Measurements from ENCODE around the gene DSE.

Gene DSE

GRCh38 chr6:116326181-116326671 lies 44.5 kb upstream of the DSE start:
- Histone ChIP-seq H3K27me3 (ENCODE audit: low read length) (no peaks in the 10 kb centered on the region), H3K36me3 (ENCODE audit: low read length) (no peaks in the 10 kb centered on the region), H3K4me2 (ENCODE audit: low read depth, low read length, poor library complexity, severe bottlenecking) (no peak overlapping the region), H3K9me3 (ENCODE audit: insufficient read depth, low read length) (no peaks in the 10 kb centered on the region), H3K27ac (ENCODE audit: low read depth, low read length) (no peak overlapping the region), H3K9ac (ENCODE audit: low read length) (no peak overlapping the region), H3F3A (ENCODE audit: insufficient read depth) (no peaks in the 10 kb centered on the region), H3K9me2 (replicated peaks; ENCODE audit: insufficient read depth, low read length) (no peaks in the 10 kb centered on the region), H2AFZ (ENCODE audit: low read depth, low read length, severe bottlenecking) (no peak overlapping the region), H3K4me3 (ENCODE audit: insufficient read depth, low read length, poor library complexity, severe bottlenecking) (no peak overlapping the region), H3K79me2 (ENCODE audit: insufficient read depth, low read length) (no peaks in the 10 kb centered on the region), H4K20me1 (ENCODE audit: low read depth, low read length) (no peaks in the 10 kb centered on the region)
- no peak for TF ChIP-seq CTCF (IDR thresholded peaks at IDR 0.05; ENCODE audit: insufficient read depth, low read length, poor library complexity, severe bottlenecking)
- TF ChIP-seq EZH2phosphoT487 (conservative IDR thresholded peaks at IDR 0.05; ENCODE audit: low read length): no peak

- TF ChIP-seq CTCF (IDR thresholded peaks at IDR 0.05; ENCODE audit: insufficient read depth, low read length, poor library complexity, severe bottlenecking) (no peak), EZH2phosphoT487 (conservative IDR thresholded peaks at IDR 0.05; ENCODE audit: low read length) (no peak)
- Histone ChIP-seq H3K79me2 (ENCODE audit: insufficient read depth, low read length) (no peaks in the 10 kb centered on the region), H3F3A (ENCODE audit: insufficient read depth) (no peaks in the 10 kb centered on the region), H3K9me3 (ENCODE audit: insufficient read depth, low read length) (no peaks in the 10 kb centered on the region), H3K27ac (ENCODE audit: low read depth, low read length) (no peak overlapping the region), H3K4me3 (ENCODE audit: insufficient read depth, low read length, poor library complexity, severe bottlenecking) (no peak overlapping the region), H3K27me3 (ENCODE audit: low read length) (no peaks in the 10 kb centered on the region), H3K9ac (ENCODE audit: low read length) (no peak overlapping the region), H4K20me1 (ENCODE audit: low read depth, low read length) (no peaks in the 10 kb centered on the region), H2AFZ (ENCODE audit: low read depth, low read length, severe bottlenecking) (no peak overlapping the region), H3K9me2 (replicated peaks; ENCODE audit: insufficient read depth, low read length) (no peaks in the 10 kb centered on the region), H3K4me2 (ENCODE audit: low read depth, low read length, poor library complexity, severe bottlenecking) (no peak overlapping the region), H3K36me3 (ENCODE audit: low read length) (no peaks in the 10 kb centered on the region)
These were observed 43.8 kb upstream of the DSE start for GRCh38 chr6:116326996-116327395.

GRCh38 chr6:116327803-116328527 lies 42.8 kb upstream of the DSE start:
- Histone ChIP-seq H3K4me3 (ENCODE audit: insufficient read depth, low read length, poor library complexity, severe bottlenecking) (no peak overlapping the region), H3K9ac (ENCODE audit: low read length) (no peak overlapping the region), H3K79me2 (ENCODE audit: insufficient read depth, low read length) (no peaks in the 10 kb centered on the region), H3K9me2 (replicated peaks; ENCODE audit: insufficient read depth, low read length) (no peaks in the 10 kb centered on the region), H3F3A (ENCODE audit: insufficient read depth) (no peaks in the 10 kb centered on the region), H3K36me3 (ENCODE audit: low read length) (no peaks in the 10 kb centered on the region), H4K20me1 (ENCODE audit: low read depth, low read length) (no peaks in the 10 kb centered on the region), H3K27ac (ENCODE audit: low read depth, low read length) (no peak overlapping the region), H3K4me2 (ENCODE audit: low read depth, low read length, poor library complexity, severe bottlenecking) (no peak overlapping the region), H3K27me3 (ENCODE audit: low read length) (no peaks in the 10 kb centered on the region), H3K9me3 (ENCODE audit: insufficient read depth, low read length) (no peaks in the 10 kb centered on the region), H2AFZ (ENCODE audit: low read depth, low read length, severe bottlenecking) (no peak overlapping the region)
- no peak for TF ChIP-seq CTCF (IDR thresholded peaks at IDR 0.05; ENCODE audit: insufficient read depth, low read length, poor library complexity, severe bottlenecking)
- TF ChIP-seq EZH2phosphoT487 (conservative IDR thresholded peaks at IDR 0.05; ENCODE audit: low read length): no peak
